SU-DHL-6 (cell line): ENCODE data around the gene DAAM1.

Experiments used
- H2AFZ ChIP-seq: fragments of 200-600 bp; sonication (generic); 2 replicates; pipeline ENCODE4 v1.6.1; 2014; ENCODE audit warnings: low read depth, mild to moderate bottlenecking, moderate library complexity, mixed read lengths, antibody characterized with exemption, low read length; ENCODE audit not compliant: severe bottlenecking
- H3F3A ChIP-seq: fragments of 200-600 bp; shearing (Covaris generic); 2 replicates; pipeline ENCODE4 v1.6.0; 2016; ENCODE audit warnings: antibody characterized with exemption, mild to moderate bottlenecking; ENCODE audit not compliant: insufficient read depth
- H3K27ac ChIP-seq: fragments of 200-600 bp; sonication (generic); 2 replicates; pipeline ENCODE4 v1.5.1; 2016; ENCODE audit warnings: low read depth, mild to moderate bottlenecking, low read length, moderate library complexity, mixed read lengths
- H3K27me3 ChIP-seq: fragments of 200-600 bp; sonication (generic), shearing (Covaris generic); 2 replicates; pipeline ENCODE4 v1.6.0; 2014; ENCODE audit warnings: mild to moderate bottlenecking, low read length
- H3K36me3 ChIP-seq: fragments of 200-600 bp; sonication (generic); 2 replicates; pipeline ENCODE4 v1.6.1; 2014; ENCODE audit warnings: mild to moderate bottlenecking, low read length, mixed read lengths
- H3K4me2 ChIP-seq: fragments of 300-600, 200-600 bp; shearing (Covaris generic), sonication (generic); 2 replicates; pipeline ENCODE4 v1.6.0; 2014; ENCODE audit warnings: low read length, low read depth, mild to moderate bottlenecking; ENCODE audit not compliant: poor library complexity, severe bottlenecking
- H3K4me3 ChIP-seq: fragments of 200-600 bp; sonication (generic); 2 replicates; pipeline ENCODE4 v1.5.1; 2014; ENCODE audit warnings: antibody characterized with exemption, low read length, mild to moderate bottlenecking, mixed read lengths; ENCODE audit not compliant: insufficient read depth, poor library complexity, severe bottlenecking
- H3K79me2 ChIP-seq: fragments of 200-600 bp; sonication (generic); 2 replicates; pipeline ENCODE4 v1.6.1; 2014; ENCODE audit warnings: mild to moderate bottlenecking, low read length, moderate library complexity; ENCODE audit not compliant: insufficient read depth
- H3K9ac ChIP-seq: fragments of 200-600 bp; sonication (generic); 2 replicates; pipeline ENCODE4 v1.7.0; 2014; ENCODE audit warnings: mild to moderate bottlenecking, low read length
- H3K9me2 ChIP-seq: fragments of 200-600 bp; sonication (generic); replicated peaks from 2 replicates; pipeline ENCODE4 v1.6.1; 2014; ENCODE audit warnings: low read length; ENCODE audit not compliant: insufficient read depth
- H3K9me3 ChIP-seq: fragments of 200-600 bp; sonication (generic); 2 replicates; pipeline ENCODE4 v1.6.1; 2014; ENCODE audit warnings: low read length, mixed read lengths; ENCODE audit not compliant: insufficient read depth
- H4K20me1 ChIP-seq: fragments of 200-600 bp; sonication (generic); 2 replicates; pipeline ENCODE4 v1.6.1; 2014; ENCODE audit warnings: low read depth, mild to moderate bottlenecking, antibody characterized with exemption, low read length, moderate library complexity, mixed read lengths
- EZH2phosphoT487 ChIP-seq: fragments of 200-600 bp; sonication (generic), shearing (Covaris generic); conservative IDR thresholded peaks from 2 replicates; pipeline ENCODE4 v1.6.1; 2018; ENCODE audit warnings: mild to moderate bottlenecking, antibody characterized with exemption, low read length, moderate library complexity, mixed read lengths
- TF ChIP-seq, protein P1 (sequence below): fragments of 200-600 bp; sonication (generic); IDR thresholded peaks from one replicate; pipeline ENCODE4 v1.5.1; 2017; ENCODE audit warnings: antibody characterized with exemption, mild to moderate bottlenecking, low read length, moderate library complexity; ENCODE audit not compliant: insufficient read depth, poor library complexity, severe bottlenecking

The DAAM1 gene

GRCh38 chr14:59338761-59339160 lies 150.3 kb downstream of the DAAM1 start:
- no peak overlapping the region for H3K27ac ChIP-seq
- no peaks in the 10 kb centered on the region for H3K79me2 ChIP-seq
- no peak overlapping the region for H3K4me3 ChIP-seq
- H2AFZ ChIP-seq: no peak overlapping the region
- no peak overlapping the region for H3K9ac ChIP-seq
- no peaks in the 10 kb centered on the region for H3K9me3 ChIP-seq
- H3K4me2 ChIP-seq: no peak overlapping the region
- H4K20me1 ChIP-seq: no peaks in the 10 kb centered on the region
- H3K36me3 ChIP-seq: peaks cover 38% of the 10 kb centered on the region; the same call in 1 of the 2 replicates
- no peaks in the 10 kb centered on the region for H3F3A ChIP-seq
- H3K27me3 ChIP-seq: no peaks in the 10 kb centered on the region
- no peak for TF ChIP-seq EZH2phosphoT487
- TF ChIP-seq, protein P1, sequence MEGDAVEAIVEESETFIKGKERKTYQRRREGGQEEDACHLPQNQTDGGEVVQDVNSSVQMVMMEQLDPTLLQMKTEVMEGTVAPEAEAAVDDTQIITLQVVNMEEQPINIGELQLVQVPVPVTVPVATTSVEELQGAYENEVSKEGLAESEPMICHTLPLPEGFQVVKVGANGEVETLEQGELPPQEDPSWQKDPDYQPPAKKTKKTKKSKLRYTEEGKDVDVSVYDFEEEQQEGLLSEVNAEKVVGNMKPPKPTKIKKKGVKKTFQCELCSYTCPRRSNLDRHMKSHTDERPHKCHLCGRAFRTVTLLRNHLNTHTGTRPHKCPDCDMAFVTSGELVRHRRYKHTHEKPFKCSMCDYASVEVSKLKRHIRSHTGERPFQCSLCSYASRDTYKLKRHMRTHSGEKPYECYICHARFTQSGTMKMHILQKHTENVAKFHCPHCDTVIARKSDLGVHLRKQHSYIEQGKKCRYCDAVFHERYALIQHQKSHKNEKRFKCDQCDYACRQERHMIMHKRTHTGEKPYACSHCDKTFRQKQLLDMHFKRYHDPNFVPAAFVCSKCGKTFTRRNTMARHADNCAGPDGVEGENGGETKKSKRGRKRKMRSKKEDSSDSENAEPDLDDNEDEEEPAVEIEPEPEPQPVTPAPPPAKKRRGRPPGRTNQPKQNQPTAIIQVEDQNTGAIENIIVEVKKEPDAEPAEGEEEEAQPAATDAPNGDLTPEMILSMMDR: no peak
- no peaks in the 10 kb centered on the region for H3K9me2 ChIP-seq

DNA sequence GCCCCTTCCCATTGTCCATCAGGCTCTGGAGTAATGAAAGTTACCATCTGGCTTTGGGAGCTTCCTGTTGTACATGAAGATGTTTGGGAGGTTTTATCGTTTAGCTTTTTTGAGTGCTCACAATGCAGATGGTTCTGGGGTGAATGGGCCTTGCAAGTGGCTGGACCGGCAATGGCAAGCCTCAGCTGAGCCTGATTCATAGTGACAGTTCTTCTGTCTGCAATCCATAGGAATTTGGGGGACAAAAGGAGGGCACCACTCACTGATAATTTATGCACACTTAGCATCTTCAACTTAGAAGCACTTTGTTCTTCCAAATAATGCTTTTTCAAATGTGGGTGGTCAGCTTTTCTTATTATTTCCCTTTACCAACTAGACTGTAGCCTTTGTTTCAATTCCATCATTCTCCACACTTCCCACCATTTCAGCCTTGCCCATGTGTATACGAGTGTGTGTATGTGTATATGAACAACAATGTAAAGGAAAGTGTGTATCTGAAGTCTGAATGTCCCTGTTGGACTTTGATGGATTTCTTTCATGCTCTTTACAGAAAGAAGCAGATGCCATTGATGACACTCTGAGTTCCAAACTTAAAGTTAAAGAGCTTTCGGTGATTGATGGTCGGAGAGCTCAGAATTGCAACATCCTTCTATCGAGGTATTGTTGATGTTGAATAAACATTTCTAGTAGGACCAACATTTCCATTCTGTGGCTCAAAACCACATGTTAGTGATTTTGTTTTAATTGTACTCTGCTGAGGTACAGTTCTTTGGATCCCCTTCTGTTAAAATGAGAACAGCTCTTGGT lies 151.3 kb downstream of the DAAM1 start:
- TF ChIP-seq, protein P1: no peak
- no peak for TF ChIP-seq EZH2phosphoT487
- Histone ChIP-seq H3K9ac (no peak overlapping the region), H3K27ac (no peak overlapping the region), H3K36me3 (peaks cover 28% of the 10 kb centered on the region; the same call in 1 of the 2 replicates), H2AFZ (no peak overlapping the region), H3K4me3 (no peak overlapping the region), H4K20me1 (no peaks in the 10 kb centered on the region), H3K4me2 (no peak overlapping the region), H3K79me2 (no peaks in the 10 kb centered on the region), H3K9me2 (no peaks in the 10 kb centered on the region), H3K27me3 (no peaks in the 10 kb centered on the region), H3F3A (no peaks in the 10 kb centered on the region), H3K9me3 (no peaks in the 10 kb centered on the region)

GRCh38 chr14:59341858-59342477 lies 153.5 kb downstream of the DAAM1 start:
- H3K36me3 ChIP-seq: peaks cover 16% of the 10 kb centered on the region; the same call in 1 of the 2 replicates
- no peaks in the 10 kb centered on the region for H3K9me3 ChIP-seq
- H3K27ac ChIP-seq: no peak overlapping the region
- no peaks in the 10 kb centered on the region for H4K20me1 ChIP-seq
- H3K4me2 ChIP-seq: no peak overlapping the region
- no peaks in the 10 kb centered on the region for H3F3A ChIP-seq
- H3K4me3 ChIP-seq: no peak overlapping the region
- no peaks in the 10 kb centered on the region for H3K27me3 ChIP-seq
- no peak for TF ChIP-seq EZH2phosphoT487
- TF ChIP-seq, protein P1: no peak
- H3K9ac ChIP-seq: no peak overlapping the region
- H3K9me2 ChIP-seq: no peaks in the 10 kb centered on the region
- H2AFZ ChIP-seq: no peak overlapping the region
- no peaks in the 10 kb centered on the region for H3K79me2 ChIP-seq
